LNCAP (cell line): ENCODE measurements around the gene DBR1.

Experiments
- TF ChIP-seq, protein P1 (sequence below): fragments of 450-650 bp; IDR thresholded peaks from 2 replicates; pipeline ENCODE4 v1.5.1; 2017; ENCODE audit warnings: mild to moderate bottlenecking

DBR1 gene

GRCh38 chr3:138135146-138135832 is 39.4 kb downstream of the DBR1 start:
- TF ChIP-seq, protein P1, sequence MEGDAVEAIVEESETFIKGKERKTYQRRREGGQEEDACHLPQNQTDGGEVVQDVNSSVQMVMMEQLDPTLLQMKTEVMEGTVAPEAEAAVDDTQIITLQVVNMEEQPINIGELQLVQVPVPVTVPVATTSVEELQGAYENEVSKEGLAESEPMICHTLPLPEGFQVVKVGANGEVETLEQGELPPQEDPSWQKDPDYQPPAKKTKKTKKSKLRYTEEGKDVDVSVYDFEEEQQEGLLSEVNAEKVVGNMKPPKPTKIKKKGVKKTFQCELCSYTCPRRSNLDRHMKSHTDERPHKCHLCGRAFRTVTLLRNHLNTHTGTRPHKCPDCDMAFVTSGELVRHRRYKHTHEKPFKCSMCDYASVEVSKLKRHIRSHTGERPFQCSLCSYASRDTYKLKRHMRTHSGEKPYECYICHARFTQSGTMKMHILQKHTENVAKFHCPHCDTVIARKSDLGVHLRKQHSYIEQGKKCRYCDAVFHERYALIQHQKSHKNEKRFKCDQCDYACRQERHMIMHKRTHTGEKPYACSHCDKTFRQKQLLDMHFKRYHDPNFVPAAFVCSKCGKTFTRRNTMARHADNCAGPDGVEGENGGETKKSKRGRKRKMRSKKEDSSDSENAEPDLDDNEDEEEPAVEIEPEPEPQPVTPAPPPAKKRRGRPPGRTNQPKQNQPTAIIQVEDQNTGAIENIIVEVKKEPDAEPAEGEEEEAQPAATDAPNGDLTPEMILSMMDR: no peak

GRCh38 chr3:138132239-138132638 is 42.5 kb downstream of the DBR1 start, which contains the start of gene A4GNT:
Gene A4GNT, minus strand, starts transcription at chr3:138132390. Its CDS starts 1,134 bp downstream, at chr3:138131256.
- TF ChIP-seq, protein P1: no peak

- TF ChIP-seq, protein P1: no peak
These were observed 46.9 kb downstream of the DBR1 start for GRCh38 chr3:138127636-138128365.

GRCh38 chr3:138125548-138126221 is 49.0 kb downstream of the DBR1 start:
- TF ChIP-seq, protein P1: no peak

- TF ChIP-seq, protein P1: no peak
These were observed 49.9 kb downstream of the DBR1 start for GRCh38 chr3:138124706-138125355.

- TF ChIP-seq, protein P1: no peak
These were observed 50.5 kb downstream of the DBR1 start for GRCh38 chr3:138124188-138124587.

DNA sequence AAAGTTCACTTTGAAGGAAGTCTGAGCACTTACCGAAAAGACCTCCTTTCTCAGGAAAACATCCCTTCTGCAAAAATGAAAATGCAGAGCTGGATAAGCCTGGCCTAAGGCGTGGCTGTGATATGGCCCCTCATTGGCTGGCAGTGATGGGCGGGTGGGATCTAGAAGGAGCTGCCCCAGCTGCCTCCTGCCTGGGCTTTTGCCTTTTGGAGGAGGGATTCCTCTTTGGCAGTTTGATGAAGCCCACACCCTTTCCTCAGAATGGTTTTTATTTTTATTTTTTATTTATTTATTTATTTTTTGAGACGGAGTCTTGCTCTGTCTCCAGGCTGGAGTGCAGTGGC is 55.3 kb downstream of the DBR1 start:
- TF ChIP-seq, protein P1: no peak
